Measurements from ENCODE around the gene CCDC69.

GRCh38 chr5:151243127-151243526 lies 19.2 kb upstream of the CCDC69 start:
- TF ChIP-seq CTCF (IDR thresholded peaks at IDR 0.05) (no peak), POLR2A (IDR thresholded peaks at IDR 0.05) (no peak)

Data from body of pancreas (tissue), 4 donors.